VCaP (cell line): Measurements from ENCODE around the gene LYRM2.

Experiments
- H3K27ac ChIP-seq: fragments of 450-650 bp; 2 replicates; pipeline ENCODE4 v1.5.1; 2017
- TF ChIP-seq, protein P1 (sequence below): fragments of 450-650 bp; conservative IDR thresholded peaks from 2 replicates; pipeline ENCODE4 v1.5.1; 2017; ENCODE audit warnings: mild to moderate bottlenecking, moderate library complexity

LYRM2 gene

DNA sequence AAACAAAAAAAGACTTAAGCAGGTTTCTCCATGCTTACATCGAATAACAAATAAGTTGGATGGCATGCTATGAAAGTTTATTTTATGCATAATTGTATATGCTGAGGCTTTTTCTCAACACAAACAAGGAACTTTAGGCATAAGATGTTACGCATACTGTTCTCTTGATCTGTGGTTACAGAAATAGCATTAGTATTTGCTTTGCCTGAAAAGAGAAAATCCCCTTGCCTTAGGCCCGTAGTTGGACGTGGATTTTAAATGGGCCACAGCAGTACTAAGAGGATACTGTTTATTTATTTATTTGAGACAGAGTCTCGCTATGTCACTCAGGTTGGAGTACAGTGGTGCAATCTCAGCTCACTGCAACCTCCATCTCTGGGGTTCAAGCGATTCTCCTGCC, 19.0 kb downstream of the LYRM2 start:
- TF ChIP-seq, protein P1, sequence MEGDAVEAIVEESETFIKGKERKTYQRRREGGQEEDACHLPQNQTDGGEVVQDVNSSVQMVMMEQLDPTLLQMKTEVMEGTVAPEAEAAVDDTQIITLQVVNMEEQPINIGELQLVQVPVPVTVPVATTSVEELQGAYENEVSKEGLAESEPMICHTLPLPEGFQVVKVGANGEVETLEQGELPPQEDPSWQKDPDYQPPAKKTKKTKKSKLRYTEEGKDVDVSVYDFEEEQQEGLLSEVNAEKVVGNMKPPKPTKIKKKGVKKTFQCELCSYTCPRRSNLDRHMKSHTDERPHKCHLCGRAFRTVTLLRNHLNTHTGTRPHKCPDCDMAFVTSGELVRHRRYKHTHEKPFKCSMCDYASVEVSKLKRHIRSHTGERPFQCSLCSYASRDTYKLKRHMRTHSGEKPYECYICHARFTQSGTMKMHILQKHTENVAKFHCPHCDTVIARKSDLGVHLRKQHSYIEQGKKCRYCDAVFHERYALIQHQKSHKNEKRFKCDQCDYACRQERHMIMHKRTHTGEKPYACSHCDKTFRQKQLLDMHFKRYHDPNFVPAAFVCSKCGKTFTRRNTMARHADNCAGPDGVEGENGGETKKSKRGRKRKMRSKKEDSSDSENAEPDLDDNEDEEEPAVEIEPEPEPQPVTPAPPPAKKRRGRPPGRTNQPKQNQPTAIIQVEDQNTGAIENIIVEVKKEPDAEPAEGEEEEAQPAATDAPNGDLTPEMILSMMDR: no peak
- H3K27ac ChIP-seq: no peak overlapping the region

- H3K27ac ChIP-seq: no peak overlapping the region
- TF ChIP-seq, protein P1: no peak
Observed at GRCh38 chr6:89618026-89618425, 20.5 kb downstream of the LYRM2 start.

DNA sequence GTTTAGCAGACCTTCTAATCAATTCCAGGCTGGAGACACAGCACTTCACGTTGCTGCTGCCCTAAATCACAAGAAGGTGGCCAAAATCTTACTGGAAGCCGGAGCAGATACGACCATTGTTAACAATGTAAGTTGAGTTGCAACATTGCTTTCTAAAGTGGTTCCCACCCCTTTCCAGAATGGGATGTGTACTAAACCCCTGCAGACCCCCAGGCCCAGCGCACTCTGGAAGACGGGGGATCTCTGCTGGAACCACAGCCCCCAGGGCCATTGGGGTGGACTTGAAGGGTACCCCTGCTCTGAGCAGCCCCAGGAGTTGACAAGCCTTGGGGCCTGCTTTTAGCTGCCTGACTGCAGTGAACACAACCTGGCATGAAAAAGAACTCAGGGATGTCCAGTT, 22.0 kb downstream of the LYRM2 start:
- no peak overlapping the region for H3K27ac ChIP-seq
- TF ChIP-seq, protein P1: no peak

DNA sequence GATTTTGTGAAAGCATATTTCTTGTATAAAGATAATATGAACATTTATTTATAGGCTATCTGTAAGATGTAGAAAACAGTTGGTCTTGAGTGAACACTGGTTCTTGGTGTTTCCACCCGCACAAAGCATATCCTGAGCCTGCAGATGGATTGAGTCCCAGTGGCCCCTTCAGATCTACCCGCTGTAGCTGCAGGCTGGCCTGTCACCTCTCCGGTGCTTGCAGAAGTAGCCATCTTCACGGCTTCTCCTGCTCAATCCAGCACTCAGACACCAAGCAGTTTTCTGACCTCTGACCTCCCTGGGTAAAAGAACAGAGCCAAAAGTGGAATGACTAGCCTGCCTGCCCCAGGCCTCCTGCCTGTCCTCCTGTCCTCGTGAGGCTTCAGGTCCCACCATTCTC, 22.7 kb downstream of the LYRM2 start:
- TF ChIP-seq, protein P1: no peak

GRCh38 chr6:89613790-89614189, 24.8 kb downstream of the LYRM2 start:
- no peak overlapping the region for H3K27ac ChIP-seq
- TF ChIP-seq, protein P1: no peak

More for the DNA sequence above, 22.7 kb downstream of the LYRM2 start:
- no peak overlapping the region for H3K27ac ChIP-seq

DNA sequence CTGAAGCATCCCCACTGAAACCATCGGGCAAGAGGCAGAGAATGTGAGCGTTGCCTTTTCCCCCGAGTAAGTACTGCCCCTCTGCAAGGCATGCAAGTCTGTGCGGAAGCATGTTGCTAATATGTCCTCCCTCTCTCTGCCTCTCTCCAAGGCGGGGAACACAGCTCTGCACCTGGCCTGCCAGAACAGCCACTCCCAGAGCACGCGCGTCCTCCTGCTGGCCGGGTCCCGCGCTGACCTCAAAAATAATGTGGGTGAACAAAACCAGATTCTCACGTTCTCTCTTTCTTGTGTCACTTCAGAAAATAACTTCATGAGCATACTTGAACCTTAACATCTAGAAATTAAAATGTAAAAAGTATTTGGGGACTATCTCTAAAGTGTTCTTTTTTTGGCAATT, 26.4 kb downstream of the LYRM2 start:
- no peak overlapping the region for H3K27ac ChIP-seq
- TF ChIP-seq, protein P1: no peak

DNA sequence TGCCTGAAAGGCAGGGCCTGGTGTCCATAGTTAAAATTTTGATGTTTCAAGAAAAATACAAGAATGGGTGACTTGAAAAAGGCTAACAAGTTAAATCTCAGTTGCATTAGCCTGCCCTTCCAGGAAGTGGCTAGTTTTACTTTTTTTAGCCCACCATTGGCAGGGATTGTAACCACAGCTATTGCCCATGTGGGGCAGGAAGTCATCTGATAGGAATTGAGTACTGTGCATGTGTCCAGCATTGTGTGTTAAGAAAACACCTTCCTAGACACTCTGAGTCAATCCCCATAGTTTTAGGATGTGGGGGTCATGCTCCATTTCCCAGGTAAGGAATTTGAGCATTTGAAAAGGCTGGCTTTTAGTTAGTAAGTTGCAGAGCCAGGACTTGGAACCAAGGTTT, 26.9 kb downstream of the LYRM2 start:
- TF ChIP-seq, protein P1: no peak
- no peak overlapping the region for H3K27ac ChIP-seq

DNA sequence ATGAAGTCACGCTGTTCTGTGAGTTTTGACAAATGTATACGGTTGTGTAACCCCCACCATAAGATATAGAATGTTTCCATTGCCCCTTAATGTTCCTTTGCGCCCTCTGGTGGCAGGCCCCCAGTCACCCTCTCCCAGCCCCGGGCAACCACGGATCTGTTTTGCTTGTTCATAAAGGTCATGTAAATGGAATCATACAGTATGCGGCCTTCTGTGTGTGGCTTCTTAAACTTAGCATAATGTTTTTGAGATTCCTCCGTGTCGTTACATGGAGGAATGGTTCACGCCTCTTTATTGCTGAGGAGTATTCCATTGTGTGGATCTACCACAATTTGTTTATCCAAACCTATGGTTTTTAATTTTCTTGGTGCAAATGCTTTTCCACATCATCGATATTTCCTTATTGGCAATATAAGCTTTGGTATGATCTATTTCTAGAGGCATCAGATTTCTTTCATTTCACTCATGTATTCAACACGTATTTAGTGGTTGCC, 28.4 kb downstream of the LYRM2 start:
- H3K27ac ChIP-seq: no peak overlapping the region
- TF ChIP-seq, protein P1: peak; percentile 86
